Right lobe of liver (tissue), 4 donors: ENCODE measurements around the gene SWI5.

ENCODE experiments used
- POLR2A ChIP-seq: fragments of 450-650 bp; IDR thresholded peaks from one replicate; pipeline ENCODE4 v1.6.1; 2017; ENCODE audit warnings: antibody characterized with exemption, mild to moderate bottlenecking
- TF ChIP-seq, protein P1 (sequence below), 4 donors: fragments of 200-600 bp in 3 of 4; fragments of 450-650 bp in 1 of 4; IDR thresholded peaks; one replicate each; pipeline versions ENCODE4 v1.5.1 to v1.8.0; 2016 to 2022; ENCODE audit warnings: antibody characterized with exemption in 4 of 4, mild to moderate bottlenecking in 2 of 4
- donor health status: DM: no; HTN: no; CAD: no.
- donor health status: DM: no; HTN: no; CAD: no.
- donor health status: DM: no; HTN: yes; CAD: no.

DNA sequence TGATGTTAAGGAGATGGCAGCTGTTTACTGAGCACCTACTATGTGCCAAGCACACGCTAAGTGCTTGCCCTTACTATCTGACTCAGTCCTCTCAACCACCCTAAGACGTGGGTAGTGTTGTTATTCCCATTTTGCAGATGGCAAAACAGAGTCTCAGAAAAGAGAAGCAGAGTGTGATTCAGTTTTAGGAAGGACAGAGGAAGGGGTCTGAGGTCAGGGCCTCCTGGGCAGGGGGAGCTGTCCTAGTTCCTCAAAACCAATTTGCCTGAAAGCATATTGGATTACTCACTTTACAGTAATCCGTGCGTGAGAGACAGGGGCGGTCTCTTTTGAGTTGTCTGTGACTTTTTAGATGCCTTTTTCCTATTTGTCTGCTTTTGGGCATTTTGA lies 49.7 kb upstream of the SWI5 start:
- TF ChIP-seq, protein P1, sequence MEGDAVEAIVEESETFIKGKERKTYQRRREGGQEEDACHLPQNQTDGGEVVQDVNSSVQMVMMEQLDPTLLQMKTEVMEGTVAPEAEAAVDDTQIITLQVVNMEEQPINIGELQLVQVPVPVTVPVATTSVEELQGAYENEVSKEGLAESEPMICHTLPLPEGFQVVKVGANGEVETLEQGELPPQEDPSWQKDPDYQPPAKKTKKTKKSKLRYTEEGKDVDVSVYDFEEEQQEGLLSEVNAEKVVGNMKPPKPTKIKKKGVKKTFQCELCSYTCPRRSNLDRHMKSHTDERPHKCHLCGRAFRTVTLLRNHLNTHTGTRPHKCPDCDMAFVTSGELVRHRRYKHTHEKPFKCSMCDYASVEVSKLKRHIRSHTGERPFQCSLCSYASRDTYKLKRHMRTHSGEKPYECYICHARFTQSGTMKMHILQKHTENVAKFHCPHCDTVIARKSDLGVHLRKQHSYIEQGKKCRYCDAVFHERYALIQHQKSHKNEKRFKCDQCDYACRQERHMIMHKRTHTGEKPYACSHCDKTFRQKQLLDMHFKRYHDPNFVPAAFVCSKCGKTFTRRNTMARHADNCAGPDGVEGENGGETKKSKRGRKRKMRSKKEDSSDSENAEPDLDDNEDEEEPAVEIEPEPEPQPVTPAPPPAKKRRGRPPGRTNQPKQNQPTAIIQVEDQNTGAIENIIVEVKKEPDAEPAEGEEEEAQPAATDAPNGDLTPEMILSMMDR (IDR thresholded peaks at IDR 0.05): no peak
- TF ChIP-seq POLR2A: no peak
